H1 (cell line): ENCODE results near the gene CSE1L. TPM values are rescaled to one million over a fixed set of nuclear protein-coding genes. Genes with fewer than 3 reads are reported as not detected.

ENCODE experiments used
- CTCF ChIA-PET: fragments of 300-600 bp; sonication (Branson Sonifier 250); formaldehyde crosslinking; loops from one replicate; lab custom pipeline; 2021; ENCODE audit not compliant: partially characterized antibody; lab: Charles Lee
- POLR2A ChIA-PET: fragments of 300-600 bp; sonication (Branson Sonifier 250); formaldehyde crosslinking; loops from one replicate; lab custom pipeline; 2021; ENCODE audit warnings: inconsistent platforms; ENCODE audit not compliant: partially characterized antibody; lab: Charles Lee
- DNase-seq, 2 experiments: peaks; one replicate each; pipeline versions ENCODE4 v3.0.0 to v3.0.0-alpha.2; 2010 to 2022; ENCODE audit warnings: low spot score in 2 of 2, low read depth in 1 of 2, mixed read lengths in 1 of 2
- FAIRE-seq: peaks from 2 replicates; lab custom pipeline; 2011; peaks lifted over from hg19 to GRCh38; lab: Jason Lieb, UNC
- H2AFZ ChIP-seq: 2 replicates; pipeline ENCODE4 v1.8.1; 2012; ENCODE audit warnings: low read length, inconsistent platforms
- H2AK5ac ChIP-seq: 2 replicates; pipeline ENCODE4 v1.6.1; 2013; ENCODE audit warnings: low read depth, low read length
- H2BK120ac ChIP-seq: replicated peaks from 2 replicates; pipeline ENCODE3; 2013; ENCODE audit warnings: low read depth, low read length, inconsistent platforms
- H2BK12ac ChIP-seq: 2 replicates; pipeline ENCODE4 v1.6.1; 2013; ENCODE audit warnings: low read depth, low read length
- H2BK15ac ChIP-seq: 2 replicates; pipeline ENCODE4 v1.6.1; 2013; ENCODE audit warnings: low read length
- H2BK20ac ChIP-seq: 2 replicates; pipeline ENCODE4 v1.6.1; 2013; ENCODE audit warnings: low read length
- H2BK5ac ChIP-seq: 2 replicates; pipeline ENCODE4 v1.6.1; 2013; ENCODE audit warnings: low read depth, low read length
- H3K14ac ChIP-seq: 2 replicates; pipeline ENCODE4 v1.6.1; 2013; ENCODE audit warnings: inconsistent platforms; ENCODE audit not compliant: insufficient read length
- H3K18ac ChIP-seq: 2 replicates; pipeline ENCODE4 v1.6.1; 2013; ENCODE audit warnings: low read length; ENCODE audit errors: extremely low read depth
- H3K23ac ChIP-seq: 2 replicates; pipeline ENCODE4 v1.6.1; 2013; ENCODE audit warnings: inconsistent platforms; ENCODE audit not compliant: insufficient read length
- H3K23me2 ChIP-seq: 2 replicates; pipeline ENCODE4 v1.6.1; 2013; ENCODE audit warnings: low read depth, low read length
- H3K27ac ChIP-seq: 2 replicates; pipeline ENCODE4 v1.6.1; 2011; ENCODE audit warnings: low read depth, low read length, inconsistent platforms
- H3K27me3 ChIP-seq, 4 experiments: replicated peaks in 1 of 4; 1 replicate in 1 of 4; 2 replicates in 3 of 4; pipeline versions ENCODE4 v1.6.1 to v1.8.1; 2011 to 2013; ENCODE audit warnings: low read length in 3 of 4, mild to moderate bottlenecking in 3 of 4, inconsistent platforms in 2 of 4, mixed read lengths in 2 of 4, moderate library complexity in 1 of 4; ENCODE audit not compliant: control insufficient read depth in 3 of 4, insufficient read depth in 3 of 4; ENCODE audit errors: extremely low read depth in 1 of 4
- H3K36me3 ChIP-seq, 4 experiments: 2 replicates each; pipeline versions ENCODE4 v1.6.1 to v1.8.1; 2011 to 2013; ENCODE audit warnings: mild to moderate bottlenecking in 4 of 4, low read length in 3 of 4, moderate library complexity in 2 of 4, control low read depth in 1 of 4, inconsistent platforms in 1 of 4; ENCODE audit not compliant: insufficient read depth in 4 of 4, control insufficient read depth in 2 of 4
- H3K4ac ChIP-seq: replicated peaks from 2 replicates; pipeline ENCODE3; 2013; ENCODE audit warnings: low read length, low read depth, mixed read lengths, inconsistent platforms; ENCODE audit not compliant: insufficient read length
- H3K4me1 ChIP-seq, 4 experiments: replicated peaks in 1 of 4; 1 replicate in 1 of 4; 2 replicates in 3 of 4; pipeline versions ENCODE4 v1.6.1 to v1.8.1; 2011 to 2013; ENCODE audit warnings: low read length in 3 of 4, inconsistent platforms in 2 of 4, mixed read lengths in 1 of 4; ENCODE audit not compliant: insufficient read depth in 4 of 4, control insufficient read depth in 3 of 4
- H3K4me2 ChIP-seq, 2 experiments: 2 replicates each; pipeline versions ENCODE4 v1.6.1 to v1.8.1; 2011 to 2013; ENCODE audit warnings: low read depth in 2 of 2, low read length in 2 of 2, control low read depth in 1 of 2, inconsistent platforms in 1 of 2, mild to moderate bottlenecking in 1 of 2; ENCODE audit not compliant: insufficient read depth in 1 of 2
- H3K4me3 ChIP-seq, 4 experiments: fragments of 200-600, 300-600 bp in 1 of 4; sonication (generic), shearing (Covaris generic), sonication (Bioruptor Twin) in 1 of 4; 2 replicates each; pipeline versions ENCODE4 v1.5.1 to v1.8.1; 2011 to 2016; ENCODE audit warnings: low read length in 4 of 4, low read depth in 3 of 4, control low read depth in 2 of 4, inconsistent platforms in 2 of 4, mild to moderate bottlenecking in 2 of 4, mixed read lengths in 1 of 4, moderate library complexity in 1 of 4; ENCODE audit not compliant: insufficient read depth in 2 of 4; ENCODE audit errors: extremely low read depth in 1 of 4
- H3K56ac ChIP-seq: replicated peaks from 2 replicates; pipeline ENCODE3; 2013; ENCODE audit warnings: low read depth, mild to moderate bottlenecking, mixed read lengths, low read length, inconsistent platforms; ENCODE audit not compliant: insufficient read length
- H3K79me1 ChIP-seq: 2 replicates; pipeline ENCODE4 v1.6.1; 2013; ENCODE audit warnings: low read depth, low read length, control low read depth
- H3K79me2 ChIP-seq, 2 experiments: 2 replicates each; pipeline versions ENCODE4 v1.6.1 to v1.8.1; 2012 to 2013; ENCODE audit warnings: low read length in 2 of 2, mild to moderate bottlenecking in 2 of 2, inconsistent platforms in 1 of 2; ENCODE audit not compliant: insufficient read depth in 2 of 2, control insufficient read depth in 1 of 2
- H3K9ac ChIP-seq, 4 experiments: replicated peaks in 1 of 4; 1 replicate in 1 of 4; 2 replicates in 3 of 4; pipeline versions ENCODE4 v1.6.1 to v1.8.1; 2011 to 2013; ENCODE audit warnings: low read depth in 3 of 4, low read length in 3 of 4, control low read depth in 2 of 4, mild to moderate bottlenecking in 2 of 4, moderate library complexity in 2 of 4, inconsistent platforms in 1 of 4; ENCODE audit errors: extremely low read depth in 1 of 4
- H3K9me3 ChIP-seq, 2 experiments: 2 replicates each; pipeline versions ENCODE4 v1.6.1 to v1.8.1; 2012 to 2013; ENCODE audit warnings: mild to moderate bottlenecking in 2 of 2, moderate library complexity in 2 of 2, control low read depth in 1 of 2, inconsistent platforms in 1 of 2, low read depth in 1 of 2, low read length in 1 of 2, mixed read lengths in 1 of 2; ENCODE audit not compliant: insufficient read depth in 2 of 2
- H4K20me1 ChIP-seq, 2 experiments: replicated peaks in 1 of 2; 2 replicates each; pipeline versions ENCODE3 to v1.8.1; 2011 to 2013; ENCODE audit warnings: inconsistent platforms in 2 of 2, low read length in 2 of 2, mild to moderate bottlenecking in 1 of 2; ENCODE audit not compliant: insufficient read depth in 2 of 2, control insufficient read depth in 1 of 2
- H4K5ac ChIP-seq: 2 replicates; pipeline ENCODE4 v1.6.1; 2013; ENCODE audit warnings: low read length, low read depth, mixed read lengths, inconsistent platforms; ENCODE audit not compliant: insufficient read length
- H4K8ac ChIP-seq: 2 replicates; pipeline ENCODE4 v1.8.0; 2013; ENCODE audit warnings: mild to moderate bottlenecking, moderate library complexity, low read length, inconsistent platforms; ENCODE audit not compliant: insufficient read depth; ENCODE audit errors: extremely low read depth
- H4K91ac ChIP-seq: replicated peaks from 2 replicates; pipeline ENCODE3; 2013; ENCODE audit warnings: low read length, mixed read lengths, inconsistent platforms; ENCODE audit not compliant: insufficient read length
- BCL11A ChIP-seq, 2 experiments: IDR thresholded peaks; one replicate each; pipeline ENCODE4 v1.6.1; 2011; ENCODE audit warnings: low read depth in 2 of 2, low read length in 2 of 2, mild to moderate bottlenecking in 2 of 2
- CEBPB ChIP-seq: IDR thresholded peaks from 2 replicates; pipeline ENCODE4 v1.6.1; 2012; ENCODE audit warnings: low read depth, low read length
- EP300 ChIP-seq, 2 experiments: IDR thresholded peaks; 1 replicate in 1 of 2; 2 replicates in 1 of 2; pipeline ENCODE4 v1.6.1; 2011 to 2012; ENCODE audit warnings: low read depth in 2 of 2, low read length in 2 of 2, mild to moderate bottlenecking in 2 of 2, borderline replicate concordance in 1 of 2, inconsistent platforms in 1 of 2, moderate library complexity in 1 of 2
- FOSL1 ChIP-seq: IDR thresholded peaks from 2 replicates; pipeline ENCODE4 v1.6.1; 2011; ENCODE audit warnings: mild to moderate bottlenecking, low read depth, low read length, moderate library complexity; ENCODE audit not compliant: insufficient read depth
- KDM1A ChIP-seq: fragments of 200-600, 300-600 bp; sonication (generic); IDR thresholded peaks from 2 replicates; pipeline ENCODE4 v1.7.1; 2016; ENCODE audit warnings: mild to moderate bottlenecking, low read length, borderline replicate concordance
- MAFK ChIP-seq: IDR thresholded peaks from 2 replicates; pipeline ENCODE4 v1.6.1; 2012; ENCODE audit warnings: low read depth, mild to moderate bottlenecking, improper control_type of control experiment, low read length
- RAD21 ChIP-seq, 2 experiments: IDR thresholded peaks in 1 of 2; conservative IDR thresholded peaks in 1 of 2; 2 replicates each; pipeline ENCODE4 v1.6.1; 2011; ENCODE audit warnings: low read depth in 2 of 2, low read length in 2 of 2, improper control_type of control experiment in 1 of 2, inconsistent platforms in 1 of 2, mild to moderate bottlenecking in 1 of 2, moderate library complexity in 1 of 2
- RXRA ChIP-seq: IDR thresholded peaks from 2 replicates; pipeline ENCODE4 v1.6.1; 2011; ENCODE audit warnings: low read depth, mild to moderate bottlenecking, low read length, moderate library complexity; ENCODE audit not compliant: insufficient read depth
- SAP30 ChIP-seq: fragments of 300-600 bp; sonication (generic); IDR thresholded peaks from 2 replicates; pipeline ENCODE4 v1.7.1; 2012; ENCODE audit warnings: low read length, moderate library complexity, mild to moderate bottlenecking, inconsistent platforms; ENCODE audit not compliant: insufficient read depth, insufficient replicate concordance
- SP2 ChIP-seq: IDR thresholded peaks from 2 replicates; pipeline ENCODE4 v1.6.1; 2012; ENCODE audit warnings: mild to moderate bottlenecking, low read length, inconsistent platforms
- SUZ12 ChIP-seq: fragments of 200-600 bp; sonication (generic); IDR thresholded peaks from 2 replicates; pipeline ENCODE4 v1.6.1; 2012; ENCODE audit warnings: mild to moderate bottlenecking, inconsistent platforms, low read length, moderate library complexity, mixed read lengths
- TEAD4 ChIP-seq: IDR thresholded peaks from 2 replicates; pipeline ENCODE4 v1.6.1; 2012; ENCODE audit warnings: low read depth, low read length, inconsistent platforms, mixed read lengths
- WGBS, 2 experiments: shearing (Covaris generic) in 1 of 2; methylation state at CpG; one replicate each; pipeline versions ENCODE4 v1.1.6 to v1.1.7; 2013 to 2015; ENCODE audit warnings: low lambda C conversion rate in 2 of 2, mixed read lengths in 2 of 2, inconsistent platforms in 1 of 2, low coverage in 1 of 2, missing lambda C conversion rate in 1 of 2; ENCODE audit not compliant: insufficient replicate concordance in 2 of 2, insufficient coverage in 1 of 2, insufficient read length in 1 of 2; ENCODE audit errors: extremely low coverage in 1 of 2, missing lambda C conversion rate in 1 of 2; 5-methylcytosine and 5-hydroxymethylcytosine counted together
- polyA plus RNA-seq, 7 experiments: library from polyadenylated mRNA; depleted of rRNA in 3 of 7; stranded (reverse) in 5 of 7; unstranded in 2 of 7; fragments of >200 nt in 5 of 7; fragments of 200-250 nt in 2 of 7; gene quantifications; 1 replicate in 5 of 7; 2 replicates in 1 of 7; 4 replicates in 1 of 7; pipeline versions ENCODE4 v1.2.1 to v1.2.3, GENCODE V29; 2011 to 2013; ENCODE audit warnings: missing spikeins in 2 of 7, mixed read lengths in 2 of 7
- total RNA-seq: library from RNA; stranded (reverse); fragmentation: NEBNext Ultra II Directional; extraction: Animal tissue kit (Norgen Biotek cat#: 25700); gene quantifications from 2 replicates; pipeline ENCODE4 v1.2.1, GENCODE V29; 2021

The CSE1L gene
- total and polyA plus RNA-seq, 2 of the 8 experiments (the other 6 are each of a cell fraction or from before 2014, with no cell fraction given), result 94.1 to 269 TPM

DNA sequence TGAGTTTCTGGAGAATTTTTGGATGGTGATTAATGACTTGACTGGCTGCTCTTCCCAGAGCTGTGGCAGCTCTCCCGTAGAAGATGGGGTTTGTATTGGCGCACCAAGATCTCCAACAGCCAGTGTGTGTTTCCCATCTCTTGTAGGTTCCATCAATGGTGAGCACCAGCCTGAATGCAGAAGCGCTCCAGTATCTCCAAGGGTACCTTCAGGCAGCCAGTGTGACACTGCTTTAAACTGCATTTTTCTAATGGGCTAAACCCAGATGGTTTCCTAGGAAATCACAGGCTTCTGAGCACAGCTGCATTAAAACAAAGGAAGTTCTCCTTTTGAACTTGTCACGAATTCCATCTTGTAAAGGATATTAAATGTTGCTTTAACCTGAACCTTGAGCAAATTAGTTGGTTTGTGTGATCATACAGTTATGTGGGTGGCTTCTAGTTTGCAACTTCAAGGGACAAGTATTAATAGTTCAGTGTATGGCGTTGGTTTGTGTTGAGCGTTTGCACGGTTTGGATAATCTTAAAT is 50.2 kb downstream of the CSE1L start:
- no peaks in the 10 kb centered on the region for H3K4me1 ChIP-seq
- no peak overlapping the region for H4K5ac ChIP-seq
- no peak overlapping the region for H3K14ac ChIP-seq
- H4K20me1 ChIP-seq, result peaks cover 4% of the 10 kb centered on the region in 2 experiments
- no peak overlapping the region for H3K27ac ChIP-seq
- H2AFZ ChIP-seq, result no peak overlapping the region
- no peaks in the 10 kb centered on the region for H3K23me2 ChIP-seq
- no peak overlapping the region for H3K9ac ChIP-seq
- H3K79me1 ChIP-seq, result no peaks in the 10 kb centered on the region; the same call in 1 of the 2 replicates
- H2BK20ac ChIP-seq, result no peak overlapping the region
- no peak overlapping the region for H2BK12ac ChIP-seq
- H3K4me3 ChIP-seq, result no peak overlapping the region
- POLR2A ChIA-PET, result interaction anchor here (1.4 kb wide), 1 partner anchor 9 kb away, joined by 3 read pairs; no protein-coding TSS in a partner anchor
- H2BK15ac ChIP-seq, result no peak overlapping the region
- peaks cover 0 to 18% of the 10 kb centered on the region in 2 experiments; a peak in 2 of 4 replicates for H3K79me2 ChIP-seq
- CTCF ChIA-PET, result interaction anchor here (0.9 to 1.2 kb wide), 2 partner anchors 12 to 24 kb away, joined by 3 read pairs; no protein-coding TSS in a partner anchor
- H3K4me2 ChIP-seq, result no peak overlapping the region
- H3K23ac ChIP-seq, result no peak overlapping the region
- no peak overlapping the region for H4K91ac ChIP-seq
- H3K9me3 ChIP-seq, result no peaks in the 10 kb centered on the region
- no peaks in the 10 kb centered on the region for H3K27me3 ChIP-seq
- DNase-seq (no peak), FAIRE-seq (no peak)
- H3K56ac ChIP-seq, result no peak overlapping the region
- no peak overlapping the region for H2BK120ac ChIP-seq
- 97% methylated on average over 7 of the region's 7 CpGs; no CpG with 5 or more reads in 1 of the 2 experiments for WGBS, 2 experiments
- peaks cover 33 to 93% (median 69%) of the 10 kb centered on the region in 4 experiments for H3K36me3 ChIP-seq
- H3K4ac ChIP-seq, result no peak overlapping the region
- no peak overlapping the region for H3K18ac ChIP-seq
- H2AK5ac ChIP-seq, result no peak overlapping the region
- H2BK5ac ChIP-seq, result no peak overlapping the region
- H4K8ac ChIP-seq, result no peak overlapping the region
- TF ChIP-seq SUZ12 (no peak), MAFK (no peak), RXRA (no peak), RAD21 (IDR thresholded peaks at IDR 0.05 in 1 of 2, conservative IDR thresholded peaks at IDR 0.05 in 1 of 2; ENCODE audit: low read depth in 2 of 2, low read length in 2 of 2) (no peak), FOSL1 (no peak), EP300 (IDR thresholded peaks at IDR 0.05; ENCODE audit: borderline replicate concordance in 1 of 2, low read depth in 2 of 2, low read length in 2 of 2) (no peak), SAP30 (no peak), CEBPB (no peak), KDM1A (no peak), TEAD4 (no peak), SP2 (no peak), BCL11A (IDR thresholded peaks at IDR 0.05; ENCODE audit: low read depth in 2 of 2, low read length in 2 of 2) (no peak)
